ENCODE results near the gene CRB1.
"Not testable (repeated sequence)": the region's sequence is repeated elsewhere in the genome, so short reads cannot be mapped to it uniquely, and the experiment has no call there.

The CRB1 gene

DNA sequence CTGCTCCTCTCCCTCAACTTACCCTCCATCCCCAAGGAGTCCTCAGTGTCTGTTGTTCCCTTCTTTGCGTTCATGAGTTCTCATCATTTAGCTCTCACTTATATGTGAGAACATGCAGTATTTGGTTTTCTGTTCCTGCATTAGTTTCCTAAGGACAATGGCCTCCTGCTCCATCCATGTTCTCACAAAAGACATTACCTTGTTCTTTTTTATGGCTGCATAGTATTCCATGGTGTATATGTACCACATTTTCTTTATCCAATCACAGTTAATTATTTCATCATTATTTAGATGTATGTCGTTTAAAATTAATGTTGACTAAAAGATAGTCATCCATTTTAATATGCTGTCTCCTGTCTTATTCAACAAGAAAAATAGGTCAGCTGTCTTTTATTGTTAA is 134.1 kb downstream of the CRB1 start:
- Histone ChIP-seq H3K4me3 (ENCODE audit: low read depth, low read length) (no peak overlapping the region), H3K27ac (no peak overlapping the region), H3K36me3 (replicated peaks) (no peaks in the 10 kb centered on the region), H3K27me3 (replicated peaks) (no peaks in the 10 kb centered on the region)
- TF ChIP-seq CTCF (IDR thresholded peaks at IDR 0.05; ENCODE audit: low read depth, low read length, missing control alignments) = no peak
- in situ Hi-C loops (cut with HindIII; ENCODE audit: low pct_ligation_motif_present, low sequenced_read_pairs) = no loop called here
- DNase-seq = no peak

GRCh38 chr1:197404774-197405173 is 136.7 kb downstream of the CRB1 start:
- H3K27ac ChIP-seq; H3K4me3 ChIP-seq (ENCODE audit: low read depth, low read length); H3K36me3 ChIP-seq (replicated peaks); in situ Hi-C loops (cut with HindIII; ENCODE audit: low pct_ligation_motif_present, low sequenced_read_pairs); DNase-seq; H3K27me3 ChIP-seq (replicated peaks): not testable (repeated sequence)

DNA sequence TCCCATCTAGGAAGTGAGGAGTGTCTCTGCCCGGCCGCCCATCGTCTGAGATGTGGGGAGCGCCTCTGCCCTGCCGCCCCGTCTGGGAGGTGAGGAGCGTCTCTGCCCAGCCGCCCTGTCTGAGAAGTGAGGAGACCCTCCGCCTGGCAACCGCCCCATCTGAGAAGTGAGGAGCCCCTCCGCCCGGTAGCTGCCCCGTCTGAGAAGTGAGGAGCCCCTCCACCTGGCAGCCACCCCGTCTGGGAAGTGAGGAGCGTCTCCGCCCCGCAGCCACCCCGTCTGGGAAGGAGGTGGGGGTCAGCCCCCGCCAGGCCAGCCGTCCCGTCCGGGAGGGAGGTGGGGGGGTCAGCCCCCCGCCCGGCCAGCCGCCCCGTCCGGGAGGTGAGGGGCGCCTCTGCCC is 137.6 kb downstream of the CRB1 start:
- H3K27me3 ChIP-seq (replicated peaks); DNase-seq; in situ Hi-C loops (cut with HindIII; ENCODE audit: low pct_ligation_motif_present, low sequenced_read_pairs); H3K27ac ChIP-seq; H3K36me3 ChIP-seq (replicated peaks); H3K4me3 ChIP-seq (ENCODE audit: low read depth, low read length): not testable (repeated sequence)

GRCh38 chr1:197413564-197413963 is 145.5 kb downstream of the CRB1 start:
- in situ Hi-C loops (cut with HindIII; ENCODE audit: low pct_ligation_motif_present, low sequenced_read_pairs) = no loop called here
- DNase-seq = no peak
- Histone ChIP-seq H3K27ac (no peak overlapping the region), H3K27me3 (replicated peaks) (no peaks in the 10 kb centered on the region), H3K4me3 (ENCODE audit: low read depth, low read length) (no peak overlapping the region), H3K36me3 (replicated peaks) (no peaks in the 10 kb centered on the region)
- no peak for TF ChIP-seq CTCF (IDR thresholded peaks at IDR 0.05; ENCODE audit: low read depth, low read length, missing control alignments)

DNA sequence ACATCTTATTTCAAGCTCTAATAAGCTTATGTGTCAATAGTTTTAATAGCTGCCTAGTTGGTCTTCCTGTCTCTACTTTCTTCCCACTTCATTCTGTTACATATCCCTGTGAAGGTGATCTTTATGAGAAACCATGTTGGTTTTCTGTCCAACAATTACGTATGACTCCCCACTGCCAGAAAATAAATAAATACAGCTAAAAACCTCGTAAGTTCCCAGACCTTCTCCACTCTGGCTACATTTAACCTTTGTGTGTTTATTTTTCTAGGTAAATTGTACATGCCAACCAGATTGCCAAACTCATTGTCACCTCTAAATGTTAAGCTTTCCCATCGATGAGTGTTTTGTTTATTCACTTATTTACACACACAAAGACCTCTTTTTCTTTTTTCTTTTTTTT is 147.2 kb downstream of the CRB1 start:
- in situ Hi-C loops (cut with HindIII; ENCODE audit: low pct_ligation_motif_present, low sequenced_read_pairs) = no loop called here
- no peaks in the 10 kb centered on the region for H3K36me3 ChIP-seq (replicated peaks)
- H3K27ac ChIP-seq = no peak overlapping the region
- no peak overlapping the region for H3K4me3 ChIP-seq (ENCODE audit: low read depth, low read length)
- H3K27me3 ChIP-seq (replicated peaks) = no peaks in the 10 kb centered on the region
- no peak for TF ChIP-seq CTCF (IDR thresholded peaks at IDR 0.05; ENCODE audit: low read depth, low read length, missing control alignments)
- no peak for DNase-seq

DNA sequence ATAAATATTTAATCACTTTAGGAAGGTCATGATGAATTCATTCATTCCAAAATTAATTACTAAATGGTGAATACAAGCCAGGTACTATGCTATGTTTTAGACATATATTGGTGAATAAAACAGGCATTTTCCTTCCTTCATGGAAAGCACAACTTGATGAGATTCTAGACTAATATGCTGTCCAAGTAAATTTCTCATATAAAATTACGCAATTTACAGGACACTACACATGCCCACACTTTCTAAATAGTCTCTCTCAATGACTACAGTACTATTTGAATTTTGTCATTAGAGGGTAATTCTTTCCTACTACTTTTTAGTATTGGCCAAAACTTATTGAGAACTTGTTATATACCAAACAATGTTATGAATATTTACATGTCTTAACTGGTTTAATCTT is 150.6 kb downstream of the CRB1 start:
- H3K27me3 ChIP-seq (replicated peaks) = no peaks in the 10 kb centered on the region
- H3K27ac ChIP-seq = no peak overlapping the region
- in situ Hi-C loops (cut with HindIII; ENCODE audit: low pct_ligation_motif_present, low sequenced_read_pairs) = no loop called here
- no peak for DNase-seq
- no peak for TF ChIP-seq CTCF (IDR thresholded peaks at IDR 0.05; ENCODE audit: low read depth, low read length, missing control alignments)
- no peak overlapping the region for H3K4me3 ChIP-seq (ENCODE audit: low read depth, low read length)
- H3K36me3 ChIP-seq (replicated peaks) = no peaks in the 10 kb centered on the region

DNA sequence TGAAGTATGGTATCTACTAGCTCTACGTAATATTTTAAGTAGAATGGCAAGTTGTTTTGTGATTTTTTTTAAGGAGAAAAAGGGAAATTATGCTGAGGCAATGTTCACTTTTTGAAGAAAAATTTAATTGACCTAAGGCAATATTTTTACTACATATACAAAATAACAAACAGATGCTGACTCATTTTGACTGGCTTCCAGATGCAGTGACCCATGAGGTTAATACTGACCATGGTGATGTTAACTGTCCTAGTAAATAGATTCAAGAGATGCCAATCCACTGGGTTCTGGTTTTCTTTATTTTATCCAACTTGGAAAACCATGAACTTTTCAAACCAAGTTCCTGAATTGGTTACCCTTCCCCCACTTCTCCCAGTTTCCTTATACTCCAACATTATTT is 154.9 kb downstream of the CRB1 start:
- no peak overlapping the region for H3K27ac ChIP-seq
- no peaks in the 10 kb centered on the region for H3K27me3 ChIP-seq (replicated peaks)
- H3K4me3 ChIP-seq (ENCODE audit: low read depth, low read length) = no peak overlapping the region
- peak; percentile 53 for DNase-seq
- TF ChIP-seq CTCF (IDR thresholded peaks at IDR 0.05; ENCODE audit: low read depth, low read length, missing control alignments) = no peak
- in situ Hi-C loops (cut with HindIII; ENCODE audit: low pct_ligation_motif_present, low sequenced_read_pairs) = no loop called here
- H3K36me3 ChIP-seq (replicated peaks) = no peaks in the 10 kb centered on the region

Data from brain microvascular endothelial cell (primary cell).